Subcutaneous adipose tissue (tissue), 4 donors: Measurements from ENCODE around the gene MRGPRD. TPM values are rescaled to one million over a fixed set of nuclear protein-coding genes. Genes with fewer than 3 reads are reported as not detected.

Source experiments
- total RNA-seq, 4 donors: library from RNA; depleted of rRNA; stranded (reverse); fragments of >200 nt; gene quantifications; one replicate each; pipeline ENCODE4 v1.1.0, GENCODE V29; 2016
- TF ChIP-seq, protein P1 (sequence below): fragments of 450-650 bp; IDR thresholded peaks from one replicate; pipeline ENCODE4 v1.5.1; 2016; ENCODE audit warnings: low read depth, mild to moderate bottlenecking, control low read depth, antibody characterized with exemption, moderate library complexity

Gene MRGPRD
- total RNA-seq, 4 donors from 2014 or later = not detected

DNA sequence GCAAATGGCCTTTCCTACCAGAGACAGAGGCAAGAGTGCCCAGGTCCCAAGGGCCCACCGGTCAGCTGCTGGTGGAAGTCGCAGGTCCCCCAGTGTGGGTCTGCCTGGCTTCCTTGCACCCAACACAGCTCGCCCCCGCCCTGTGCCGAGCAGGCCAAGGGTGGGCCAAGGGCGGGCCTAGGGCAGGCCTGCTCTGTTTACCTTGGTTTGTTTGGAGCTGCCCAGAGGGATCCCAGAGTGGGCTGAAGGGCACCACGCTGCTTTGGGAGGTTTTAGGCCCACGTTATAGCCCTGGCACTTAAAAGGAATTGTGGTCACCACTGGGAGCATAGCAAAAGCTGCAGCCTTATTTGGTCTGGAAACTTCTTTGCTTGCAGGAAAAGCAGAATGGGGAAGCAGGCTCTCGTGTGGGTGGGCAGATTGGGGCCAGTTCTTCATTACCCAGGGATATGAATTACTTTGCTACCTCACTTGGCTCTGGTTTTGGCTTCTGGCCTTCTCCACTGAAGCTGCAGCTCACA is 38.0 kb downstream of the MRGPRD start:
- TF ChIP-seq, protein P1, sequence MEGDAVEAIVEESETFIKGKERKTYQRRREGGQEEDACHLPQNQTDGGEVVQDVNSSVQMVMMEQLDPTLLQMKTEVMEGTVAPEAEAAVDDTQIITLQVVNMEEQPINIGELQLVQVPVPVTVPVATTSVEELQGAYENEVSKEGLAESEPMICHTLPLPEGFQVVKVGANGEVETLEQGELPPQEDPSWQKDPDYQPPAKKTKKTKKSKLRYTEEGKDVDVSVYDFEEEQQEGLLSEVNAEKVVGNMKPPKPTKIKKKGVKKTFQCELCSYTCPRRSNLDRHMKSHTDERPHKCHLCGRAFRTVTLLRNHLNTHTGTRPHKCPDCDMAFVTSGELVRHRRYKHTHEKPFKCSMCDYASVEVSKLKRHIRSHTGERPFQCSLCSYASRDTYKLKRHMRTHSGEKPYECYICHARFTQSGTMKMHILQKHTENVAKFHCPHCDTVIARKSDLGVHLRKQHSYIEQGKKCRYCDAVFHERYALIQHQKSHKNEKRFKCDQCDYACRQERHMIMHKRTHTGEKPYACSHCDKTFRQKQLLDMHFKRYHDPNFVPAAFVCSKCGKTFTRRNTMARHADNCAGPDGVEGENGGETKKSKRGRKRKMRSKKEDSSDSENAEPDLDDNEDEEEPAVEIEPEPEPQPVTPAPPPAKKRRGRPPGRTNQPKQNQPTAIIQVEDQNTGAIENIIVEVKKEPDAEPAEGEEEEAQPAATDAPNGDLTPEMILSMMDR = no peak

DNA sequence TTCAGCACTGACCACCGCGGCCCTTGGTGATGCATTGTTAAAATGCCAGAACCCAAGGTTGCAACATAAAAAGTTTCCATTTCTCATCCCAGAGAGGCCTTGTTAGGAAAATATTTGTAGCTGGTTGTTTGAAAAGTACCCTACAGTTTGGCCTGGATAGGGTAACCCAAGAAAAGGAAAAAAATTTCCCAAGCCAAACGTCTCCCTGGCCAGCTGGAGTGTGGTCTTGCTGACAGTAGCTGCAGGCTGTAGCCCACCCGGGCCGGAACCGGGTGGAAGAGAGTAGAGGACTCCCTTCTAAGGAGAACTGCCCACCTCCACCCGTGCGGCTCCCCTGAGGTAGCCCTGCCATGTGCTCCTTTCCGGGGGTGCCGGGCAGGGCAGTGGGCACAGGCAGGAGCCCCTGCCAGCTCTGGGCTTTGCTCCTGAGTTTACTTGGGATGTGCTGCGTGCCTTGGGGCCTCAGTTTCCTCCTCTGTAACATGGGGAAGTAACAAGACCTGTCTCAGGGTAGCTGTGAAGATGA is 38.6 kb downstream of the MRGPRD start:
- TF ChIP-seq, protein P1 = no peak

- TF ChIP-seq, protein P1 = no peak
These were observed 39.3 kb downstream of the MRGPRD start for GRCh38 chr11:68941324-68942094.

GRCh38 chr11:68940651-68941323 is 40.0 kb downstream of the MRGPRD start:
- TF ChIP-seq, protein P1 = no peak

DNA sequence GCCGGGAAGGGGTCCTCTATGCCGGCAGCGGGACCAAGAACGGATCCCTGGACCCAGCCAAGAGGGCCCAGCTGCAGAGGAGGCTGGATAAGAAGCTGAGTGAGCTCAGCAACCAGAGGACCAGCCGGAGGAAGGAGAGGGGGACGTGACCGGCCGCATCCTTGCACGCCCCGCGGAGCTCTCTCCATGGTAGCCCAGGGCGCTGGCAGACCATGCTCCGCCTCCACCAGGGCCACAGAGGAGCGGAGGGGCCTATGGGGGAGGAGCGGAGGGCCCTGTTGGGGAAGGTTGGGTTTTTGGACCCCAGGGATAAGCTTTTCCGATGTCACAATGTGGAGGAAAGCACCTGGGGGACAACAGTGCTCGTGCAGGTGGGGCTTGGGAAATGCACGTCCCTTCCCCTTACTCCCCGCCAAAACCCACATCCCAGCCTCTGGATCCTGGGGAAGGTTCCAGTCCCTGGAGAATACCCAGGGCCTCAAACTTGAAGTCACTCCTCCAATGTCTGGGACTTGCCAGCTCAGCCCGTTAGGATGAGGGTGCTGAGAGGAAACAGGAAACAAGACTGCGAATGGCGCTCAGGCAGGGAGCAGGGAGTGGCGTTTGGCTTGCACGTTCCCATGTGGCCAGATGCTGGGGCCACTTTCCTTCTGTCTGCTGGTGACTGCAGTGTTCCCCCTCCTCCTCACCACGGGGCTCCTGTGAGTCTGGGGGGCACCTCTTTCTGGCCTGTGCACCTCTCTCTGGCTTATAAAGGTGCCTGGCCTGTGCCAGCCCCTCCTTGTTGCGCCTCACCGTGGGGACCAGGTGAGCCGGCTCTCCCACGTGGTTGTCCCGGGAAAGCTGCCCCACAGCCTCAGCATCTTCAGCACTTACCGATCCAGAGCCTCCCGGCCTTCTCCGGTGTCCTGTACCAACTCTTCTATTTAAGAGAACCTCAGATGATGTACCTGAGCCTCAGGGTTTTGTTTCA is 40.9 kb downstream of the MRGPRD start:
- TF ChIP-seq, protein P1 = no peak

GRCh38 chr11:68938816-68939582 is 41.8 kb downstream of the MRGPRD start:
- TF ChIP-seq, protein P1 = no peak
